Neuron (in vitro differentiated cells): Measurements from ENCODE around the gene SLC25A21.
A peak's percentile ranks its signal among the peaks of the same experiment; 100 is the strongest.

Source experiments
- H2AFZ ChIP-seq: one replicate; pipeline ENCODE4 v1.6.1; 2013; ENCODE audit warnings: low read depth, mild to moderate bottlenecking, inconsistent platforms, low read length, moderate library complexity
- H3K27me3 ChIP-seq: one replicate; pipeline ENCODE4 v1.6.1; 2013; ENCODE audit warnings: low read length; ENCODE audit not compliant: insufficient read depth
- H3K36me3 ChIP-seq: one replicate; pipeline ENCODE4 v1.6.1; 2013; ENCODE audit warnings: low read length; ENCODE audit not compliant: insufficient read depth
- H3K4me1 ChIP-seq: one replicate; pipeline ENCODE4 v1.6.1; 2013; ENCODE audit warnings: low read length; ENCODE audit not compliant: insufficient read depth
- H3K4me3 ChIP-seq: 2 replicates; pipeline ENCODE4 v1.5.1; 2013; ENCODE audit warnings: mild to moderate bottlenecking, low read length, moderate library complexity
- H3K9me3 ChIP-seq: one replicate; pipeline ENCODE4 v1.6.1; 2013; ENCODE audit warnings: low read length

Gene SLC25A21

GRCh38 chr14:36810209-36810608 is 362.2 kb downstream of the SLC25A21 start:
- Histone ChIP-seq H3K9me3 (no peaks in the 10 kb centered on the region), H3K27me3 (no peaks in the 10 kb centered on the region), H3K36me3 (no peaks in the 10 kb centered on the region), H2AFZ (no peak overlapping the region), H3K4me3 (no peak overlapping the region), H3K4me1 (peaks cover 4% of the 10 kb centered on the region)

GRCh38 chr14:36807727-36808126 is 364.7 kb downstream of the SLC25A21 start:
- Histone ChIP-seq H3K27me3 (no peaks in the 10 kb centered on the region), H2AFZ (no peak overlapping the region), H3K36me3 (no peaks in the 10 kb centered on the region), H3K4me1 (peaks cover 7% of the 10 kb centered on the region), H3K4me3 (no peak overlapping the region), H3K9me3 (no peaks in the 10 kb centered on the region)

GRCh38 chr14:36805131-36805559 is 367.3 kb downstream of the SLC25A21 start:
- H2AFZ ChIP-seq: peak overlapping the region; percentile 16
- H3K4me1 ChIP-seq: peaks cover 7% of the 10 kb centered on the region
- H3K27me3 ChIP-seq: no peaks in the 10 kb centered on the region
- no peak overlapping the region for H3K4me3 ChIP-seq
- H3K36me3 ChIP-seq: no peaks in the 10 kb centered on the region
- H3K9me3 ChIP-seq: no peaks in the 10 kb centered on the region

GRCh38 chr14:36797634-36798033 is 374.8 kb downstream of the SLC25A21 start:
- H3K9me3 ChIP-seq: no peaks in the 10 kb centered on the region
- H3K36me3 ChIP-seq: no peaks in the 10 kb centered on the region
- peaks cover 6% of the 10 kb centered on the region for H3K4me1 ChIP-seq
- no peak overlapping the region for H3K4me3 ChIP-seq
- H2AFZ ChIP-seq: no peak overlapping the region
- no peaks in the 10 kb centered on the region for H3K27me3 ChIP-seq

- Histone ChIP-seq H3K9me3 (no peaks in the 10 kb centered on the region), H3K27me3 (no peaks in the 10 kb centered on the region), H3K4me3 (no peak overlapping the region), H2AFZ (no peak overlapping the region), H3K36me3 (no peaks in the 10 kb centered on the region), H3K4me1 (peaks cover 6% of the 10 kb centered on the region)
These were observed 381.0 kb downstream of the SLC25A21 start for GRCh38 chr14:36791402-36791801.

GRCh38 chr14:36785511-36785910 is 386.9 kb downstream of the SLC25A21 start:
- H3K27me3 ChIP-seq: no peaks in the 10 kb centered on the region
- H3K4me3 ChIP-seq: no peak overlapping the region
- no peaks in the 10 kb centered on the region for H3K36me3 ChIP-seq

GRCh38 chr14:36784541-36784940 is 387.9 kb downstream of the SLC25A21 start:
- no peak overlapping the region for H2AFZ ChIP-seq
- H3K36me3 ChIP-seq: no peaks in the 10 kb centered on the region
- no peaks in the 10 kb centered on the region for H3K9me3 ChIP-seq
- no peaks in the 10 kb centered on the region for H3K27me3 ChIP-seq
- no peak overlapping the region for H3K4me3 ChIP-seq
- H3K4me1 ChIP-seq: no peaks in the 10 kb centered on the region

More at GRCh38 chr14:36785511-36785910, 386.9 kb downstream of the SLC25A21 start:
- Histone ChIP-seq H3K9me3 (no peaks in the 10 kb centered on the region), H2AFZ (no peak overlapping the region), H3K4me1 (no peaks in the 10 kb centered on the region)

- Histone ChIP-seq H3K36me3 (no peaks in the 10 kb centered on the region), H3K9me3 (no peaks in the 10 kb centered on the region), H3K27me3 (no peaks in the 10 kb centered on the region), H3K4me3 (no peak overlapping the region), H2AFZ (no peak overlapping the region), H3K4me1 (no peaks in the 10 kb centered on the region)
These were observed 390.5 kb downstream of the SLC25A21 start for GRCh38 chr14:36781897-36782296.

- H2AFZ ChIP-seq: no peak overlapping the region
- H3K27me3 ChIP-seq: no peaks in the 10 kb centered on the region
- H3K9me3 ChIP-seq: no peaks in the 10 kb centered on the region
- no peaks in the 10 kb centered on the region for H3K4me1 ChIP-seq
- H3K4me3 ChIP-seq: no peak overlapping the region
- H3K36me3 ChIP-seq: no peaks in the 10 kb centered on the region
These were observed 398.8 kb downstream of the SLC25A21 start for GRCh38 chr14:36773558-36773957.

- H3K36me3 ChIP-seq: no peaks in the 10 kb centered on the region
- H3K9me3 ChIP-seq: no peaks in the 10 kb centered on the region
- H3K27me3 ChIP-seq: no peaks in the 10 kb centered on the region
- H2AFZ ChIP-seq: no peak overlapping the region
- no peak overlapping the region for H3K4me3 ChIP-seq
- no peaks in the 10 kb centered on the region for H3K4me1 ChIP-seq
These were observed 399.3 kb downstream of the SLC25A21 start for GRCh38 chr14:36773136-36773540.

- no peaks in the 10 kb centered on the region for H3K36me3 ChIP-seq
- H3K4me3 ChIP-seq: no peak overlapping the region
- H3K9me3 ChIP-seq: no peaks in the 10 kb centered on the region
- peaks cover 4% of the 10 kb centered on the region for H3K4me1 ChIP-seq
- H2AFZ ChIP-seq: no peak overlapping the region
- no peaks in the 10 kb centered on the region for H3K27me3 ChIP-seq
These were observed 401.3 kb downstream of the SLC25A21 start for GRCh38 chr14:36771028-36771640.

GRCh38 chr14:36768638-36769337 is 403.6 kb downstream of the SLC25A21 start:
- Histone ChIP-seq H3K27me3 (no peaks in the 10 kb centered on the region), H2AFZ (no peak overlapping the region)

GRCh38 chr14:36767603-36768281 is 404.7 kb downstream of the SLC25A21 start:
- no peaks in the 10 kb centered on the region for H3K27me3 ChIP-seq
- no peak overlapping the region for H2AFZ ChIP-seq
- H3K36me3 ChIP-seq: no peaks in the 10 kb centered on the region
- H3K4me3 ChIP-seq: no peak overlapping the region
- H3K4me1 ChIP-seq: peaks cover 7% of the 10 kb centered on the region
- H3K9me3 ChIP-seq: no peaks in the 10 kb centered on the region

More at GRCh38 chr14:36768638-36769337, 403.6 kb downstream of the SLC25A21 start:
- Histone ChIP-seq H3K4me1 (peaks cover 7% of the 10 kb centered on the region), H3K4me3 (no peak overlapping the region), H3K36me3 (no peaks in the 10 kb centered on the region), H3K9me3 (no peaks in the 10 kb centered on the region)
